Testis (tissue), 2 donors: Measurements from ENCODE around the gene ALG9.

Experiments
- CTCF ChIP-seq, 3 experiments: fragments of 450-650 bp in 2 of 3; fragments of 200-600 bp in 1 of 3; sonication (generic) in 1 of 3; IDR thresholded peaks; one replicate each; pipeline ENCODE4 v1.5.1; 2016 to 2019; ENCODE audit warnings: antibody characterized with exemption in 3 of 3, mild to moderate bottlenecking in 2 of 3, moderate library complexity in 1 of 3
- POLR2A ChIP-seq: fragments of 450-650 bp; IDR thresholded peaks from one replicate; pipeline ENCODE4 v1.6.1; 2017; ENCODE audit warnings: antibody characterized with exemption, mild to moderate bottlenecking, moderate library complexity

- TF ChIP-seq POLR2A (no peak), CTCF (IDR thresholded peaks at IDR 0.05) (no peak)
Measured at GRCh38 chr11:111808834-111809233, 62.5 kb downstream of the ALG9 start.
